ENCODE results near the gene GPSM3. TPM values are rescaled to one million over a fixed set of nuclear protein-coding genes. Genes with fewer than 3 reads are reported as not detected.

Gene GPSM3
- total and polyA plus RNA-seq, 2 of the 13 experiments (the other 11 are each of a cell fraction or from before 2014, with no cell fraction given): 0.18 to 6.2 TPM

DNA sequence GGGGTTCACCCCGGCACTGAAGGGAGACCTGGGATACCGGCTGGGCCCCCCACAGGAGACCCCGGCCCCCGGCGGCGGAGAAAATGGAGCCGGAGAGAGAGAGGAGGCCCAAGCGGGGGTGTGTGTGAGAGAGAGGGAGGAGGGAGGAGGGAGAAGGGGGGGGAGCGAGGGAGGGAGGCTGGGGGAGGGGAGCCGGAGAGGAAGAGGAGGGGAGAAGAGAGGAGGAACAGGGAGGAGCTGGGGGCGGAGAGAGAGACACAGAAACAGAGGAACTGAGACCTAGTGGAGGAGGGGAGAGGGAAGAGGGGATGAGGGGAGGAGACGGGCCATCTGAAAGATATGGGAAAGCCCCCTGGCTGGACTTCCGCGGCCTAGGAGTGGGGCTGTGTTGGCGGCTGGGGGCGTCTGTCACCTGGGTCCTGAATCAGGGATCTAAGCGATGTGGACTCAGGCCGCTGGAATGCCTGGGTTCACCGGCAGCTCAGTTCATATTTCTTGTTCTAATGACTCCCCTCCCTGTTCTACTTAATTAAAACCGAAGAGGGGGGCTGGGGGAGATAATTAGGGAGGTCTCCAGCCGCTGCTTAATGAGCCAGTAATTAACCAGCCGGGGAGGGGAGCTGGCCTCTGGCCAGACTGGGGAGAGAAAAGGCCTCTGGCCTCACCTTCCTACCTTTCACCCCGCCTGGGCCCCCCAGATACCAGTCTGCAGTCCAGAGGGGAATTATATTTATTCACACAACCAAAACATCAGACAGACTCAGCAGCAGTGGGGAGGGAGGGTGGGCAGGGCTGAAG, 2.2 kb downstream of the GPSM3 start, which contains the start of gene PBX2 (continued):
- TF ChIP-seq, protein P1, sequence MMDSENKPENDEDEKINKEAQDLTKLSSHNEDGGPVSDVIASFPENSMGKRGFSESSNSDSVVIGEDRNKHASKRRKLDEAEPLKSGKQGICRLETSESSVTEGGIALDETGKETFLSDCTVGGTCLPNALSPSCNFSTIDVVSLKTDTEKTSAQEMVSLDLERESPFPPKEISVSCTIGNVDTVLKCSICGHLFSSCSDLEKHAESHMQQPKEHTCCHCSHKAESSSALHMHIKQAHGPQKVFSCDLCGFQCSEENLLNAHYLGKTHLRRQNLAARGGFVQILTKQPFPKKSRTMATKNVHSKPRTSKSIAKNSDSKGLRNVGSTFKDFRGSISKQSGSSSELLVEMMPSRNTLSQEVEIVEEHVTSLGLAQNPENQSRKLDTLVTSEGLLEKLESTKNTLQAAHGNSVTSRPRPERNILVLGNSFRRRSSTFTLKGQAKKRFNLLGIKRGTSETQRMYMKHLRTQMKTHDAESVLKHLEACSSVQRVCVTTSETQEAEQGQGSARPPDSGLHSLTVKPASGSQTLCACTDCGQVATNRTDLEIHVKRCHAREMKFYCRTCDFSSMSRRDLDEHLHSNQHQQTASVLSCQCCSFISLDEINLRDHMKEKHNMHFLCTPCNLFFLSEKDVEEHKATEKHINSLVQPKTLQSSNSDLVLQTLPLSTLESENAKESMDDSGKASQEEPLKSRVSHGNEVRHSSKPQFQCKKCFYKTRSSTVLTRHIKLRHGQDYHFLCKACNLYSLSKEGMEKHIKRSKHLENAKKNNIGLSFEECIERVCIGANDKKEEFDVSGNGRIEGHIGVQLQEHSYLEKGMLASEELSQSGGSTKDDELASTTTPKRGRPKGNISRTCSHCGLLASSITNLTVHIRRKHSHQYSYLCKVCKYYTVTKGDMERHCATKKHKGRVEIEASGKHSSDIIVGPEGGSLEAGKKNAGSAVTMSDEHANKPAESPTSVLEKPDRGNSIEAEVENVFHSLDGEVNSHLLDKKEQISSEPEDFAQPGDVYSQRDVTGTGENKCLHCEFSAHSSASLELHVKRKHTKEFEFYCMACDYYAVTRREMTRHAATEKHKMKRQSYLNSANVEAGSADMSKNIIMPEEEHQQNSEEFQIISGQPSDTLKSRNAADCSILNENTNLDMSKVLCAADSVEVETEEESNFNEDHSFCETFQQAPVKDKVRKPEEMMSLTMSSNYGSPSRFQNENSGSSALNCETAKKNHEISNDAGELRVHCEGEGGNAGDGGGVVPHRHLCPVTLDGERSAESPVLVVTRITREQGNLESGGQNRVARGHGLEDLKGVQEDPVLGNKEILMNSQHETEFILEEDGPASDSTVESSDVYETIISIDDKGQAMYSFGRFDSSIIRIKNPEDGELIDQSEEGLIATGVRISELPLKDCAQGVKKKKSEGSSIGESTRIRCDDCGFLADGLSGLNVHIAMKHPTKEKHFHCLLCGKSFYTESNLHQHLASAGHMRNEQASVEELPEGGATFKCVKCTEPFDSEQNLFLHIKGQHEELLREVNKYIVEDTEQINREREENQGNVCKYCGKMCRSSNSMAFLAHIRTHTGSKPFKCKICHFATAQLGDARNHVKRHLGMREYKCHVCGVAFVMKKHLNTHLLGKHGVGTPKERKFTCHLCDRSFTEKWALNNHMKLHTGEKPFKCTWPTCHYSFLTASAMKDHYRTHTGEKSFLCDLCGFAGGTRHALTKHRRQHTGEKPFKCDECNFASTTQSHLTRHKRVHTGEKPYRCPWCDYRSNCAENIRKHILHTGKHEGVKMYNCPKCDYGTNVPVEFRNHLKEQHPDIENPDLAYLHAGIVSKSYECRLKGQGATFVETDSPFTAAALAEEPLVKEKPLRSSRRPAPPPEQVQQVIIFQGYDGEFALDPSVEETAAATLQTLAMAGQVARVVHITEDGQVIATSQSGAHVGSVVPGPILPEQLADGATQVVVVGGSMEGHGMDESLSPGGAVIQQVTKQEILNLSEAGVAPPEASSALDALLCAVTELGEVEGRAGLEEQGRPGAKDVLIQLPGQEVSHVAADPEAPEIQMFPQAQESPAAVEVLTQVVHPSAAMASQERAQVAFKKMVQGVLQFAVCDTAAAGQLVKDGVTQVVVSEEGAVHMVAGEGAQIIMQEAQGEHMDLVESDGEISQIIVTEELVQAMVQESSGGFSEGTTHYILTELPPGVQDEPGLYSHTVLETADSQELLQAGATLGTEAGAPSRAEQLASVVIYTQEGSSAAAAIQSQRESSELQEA (CRISPR knock-in tag; IDR thresholded peaks at IDR 0.05; ENCODE audit: not compliant biosample characterization): no peak
- TF ChIP-seq ZNF75D (CRISPR knock-in tag; IDR thresholded peaks at IDR 0.05; ENCODE audit: borderline replicate concordance): no peak
- TF ChIP-seq ZMYM2 (CRISPR knock-in tag; IDR thresholded peaks at IDR 0.05): no peak
- no peak for TF ChIP-seq ZNF615 (CRISPR knock-in tag; IDR thresholded peaks at IDR 0.05; ENCODE audit: borderline replicate concordance)
- TF ChIP-seq, protein P2, sequence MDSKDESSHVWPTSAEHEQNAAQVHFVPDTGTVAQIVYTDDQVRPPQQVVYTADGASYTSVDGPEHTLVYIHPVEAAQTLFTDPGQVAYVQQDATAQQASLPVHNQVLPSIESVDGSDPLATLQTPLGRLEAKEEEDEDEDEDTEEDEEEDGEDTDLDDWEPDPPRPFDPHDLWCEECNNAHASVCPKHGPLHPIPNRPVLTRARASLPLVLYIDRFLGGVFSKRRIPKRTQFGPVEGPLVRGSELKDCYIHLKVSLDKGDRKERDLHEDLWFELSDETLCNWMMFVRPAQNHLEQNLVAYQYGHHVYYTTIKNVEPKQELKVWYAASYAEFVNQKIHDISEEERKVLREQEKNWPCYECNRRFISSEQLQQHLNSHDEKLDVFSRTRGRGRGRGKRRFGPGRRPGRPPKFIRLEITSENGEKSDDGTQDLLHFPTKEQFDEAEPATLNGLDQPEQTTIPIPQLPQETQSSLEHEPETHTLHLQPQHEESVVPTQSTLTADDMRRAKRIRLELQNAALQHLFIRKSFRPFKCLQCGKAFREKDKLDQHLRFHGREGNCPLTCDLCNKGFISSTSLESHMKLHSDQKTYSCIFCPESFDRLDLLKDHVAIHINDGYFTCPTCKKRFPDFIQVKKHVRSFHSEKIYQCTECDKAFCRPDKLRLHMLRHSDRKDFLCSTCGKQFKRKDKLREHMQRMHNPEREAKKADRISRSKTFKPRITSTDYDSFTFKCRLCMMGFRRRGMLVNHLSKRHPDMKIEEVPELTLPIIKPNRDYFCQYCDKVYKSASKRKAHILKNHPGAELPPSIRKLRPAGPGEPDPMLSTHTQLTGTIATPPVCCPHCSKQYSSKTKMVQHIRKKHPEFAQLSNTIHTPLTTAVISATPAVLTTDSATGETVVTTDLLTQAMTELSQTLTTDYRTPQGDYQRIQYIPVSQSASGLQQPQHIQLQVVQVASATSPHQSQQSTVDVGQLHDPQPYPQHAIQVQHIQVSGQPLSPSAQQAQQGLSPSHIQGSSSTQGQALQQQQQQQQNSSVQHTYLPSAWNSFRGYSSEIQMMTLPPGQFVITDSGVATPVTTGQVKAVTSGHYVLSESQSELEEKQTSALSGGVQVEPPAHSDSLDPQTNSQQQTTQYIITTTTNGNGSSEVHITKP (CRISPR knock-in tag; IDR thresholded peaks at IDR 0.05; ENCODE audit: low read depth): no peak; the same call in 1 of the 2 replicates
- no peak for TF ChIP-seq TGIF2 (CRISPR knock-in tag; IDR thresholded peaks at IDR 0.05)
- TF ChIP-seq ZNF816 (CRISPR knock-in tag; IDR thresholded peaks at IDR 0.05; ENCODE audit: borderline replicate concordance): no peak
- TF ChIP-seq, protein P3, sequence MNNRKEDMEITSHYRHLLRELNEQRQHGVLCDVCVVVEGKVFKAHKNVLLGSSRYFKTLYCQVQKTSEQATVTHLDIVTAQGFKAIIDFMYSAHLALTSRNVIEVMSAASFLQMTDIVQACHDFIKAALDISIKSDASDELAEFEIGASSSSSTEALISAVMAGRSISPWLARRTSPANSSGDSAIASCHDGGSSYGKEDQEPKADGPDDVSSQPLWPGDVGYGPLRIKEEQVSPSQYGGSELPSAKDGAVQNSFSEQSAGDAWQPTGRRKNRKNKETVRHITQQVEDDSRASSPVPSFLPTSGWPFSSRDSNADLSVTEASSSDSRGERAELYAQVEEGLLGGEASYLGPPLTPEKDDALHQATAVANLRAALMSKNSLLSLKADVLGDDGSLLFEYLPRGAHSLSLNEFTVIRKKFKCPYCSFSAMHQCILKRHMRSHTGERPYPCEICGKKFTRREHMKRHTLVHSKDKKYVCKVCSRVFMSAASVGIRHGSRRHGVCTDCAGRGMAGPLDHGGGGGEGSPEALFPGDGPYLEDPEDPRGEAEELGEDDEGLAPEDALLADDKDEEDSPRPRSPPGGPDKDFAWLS (CRISPR knock-in tag; IDR thresholded peaks at IDR 0.05; ENCODE audit: borderline replicate concordance): no peak
- TF ChIP-seq, protein P4, sequence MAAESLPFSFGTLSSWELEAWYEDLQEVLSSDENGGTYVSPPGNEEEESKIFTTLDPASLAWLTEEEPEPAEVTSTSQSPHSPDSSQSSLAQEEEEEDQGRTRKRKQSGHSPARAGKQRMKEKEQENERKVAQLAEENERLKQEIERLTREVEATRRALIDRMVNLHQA (CRISPR knock-in tag; IDR thresholded peaks at IDR 0.05): no peak
- no peak for TF ChIP-seq ZNF354B (CRISPR knock-in tag; IDR thresholded peaks at IDR 0.05)
